GM13976 (cell line): ENCODE measurements around the gene SEBOX.

Experiments
- DNase-seq: peaks from one replicate; pipeline ENCODE4 v3.0.0; 2012; ENCODE audit warnings: low spot score
- CTCF ChIP-seq: IDR thresholded peaks from 2 replicates; pipeline ENCODE4 v1.5.1; 2012; ENCODE audit warnings: borderline replicate concordance, mild to moderate bottlenecking; ENCODE audit not compliant: insufficient read depth; ENCODE audit errors: extremely low read depth, missing control alignments, control extremely low read depth
- in situ Hi-C: fragments of 300-500 bp; cut with MboI; formaldehyde crosslinking; loops from one replicate; pipeline ENCODE4 v1.12.0; 2022; ENCODE audit warnings: low sequenced_read_pairs, mixed read lengths, inconsistent platforms; ENCODE audit not compliant: unreplicated experiment

SEBOX gene

GRCh38 chr17:28364665-28365363 lies at the start of gene SEBOX:
Gene SEBOX (minus strand): TSS chr17:28365199. CDS start chr17:28365151, 48 bp downstream.
- no peak for TF ChIP-seq CTCF
- no peak for DNase-seq
- in situ Hi-C loops = no loop called here

- DNase-seq = no peak
- in situ Hi-C loops = no loop called here
- no peak for TF ChIP-seq CTCF
Measured at GRCh38 chr17:28413804-28414203, 48.8 kb upstream of the SEBOX start.

DNA sequence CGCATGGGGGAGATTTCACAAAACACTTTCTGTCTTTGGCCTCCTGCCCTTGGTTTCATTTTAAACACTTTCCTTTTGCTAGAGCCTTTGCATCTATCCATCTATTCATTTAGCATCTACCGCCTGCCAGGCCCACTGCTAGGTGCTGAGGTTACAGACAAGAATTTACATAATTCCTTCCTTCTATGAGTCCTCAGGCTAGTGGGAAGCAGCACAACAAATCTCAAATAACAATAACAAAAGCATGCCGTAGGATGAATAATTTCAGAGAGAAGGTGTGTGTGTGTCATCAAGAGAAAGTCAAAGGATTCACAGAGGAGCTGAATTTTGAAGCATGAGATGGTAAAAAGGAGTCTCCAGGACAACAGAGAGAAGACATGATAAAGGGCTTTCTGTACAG lies 47.1 kb upstream of the SEBOX start:
- TF ChIP-seq CTCF = no peak
- in situ Hi-C loops = no loop called here
- DNase-seq = no peak

DNA sequence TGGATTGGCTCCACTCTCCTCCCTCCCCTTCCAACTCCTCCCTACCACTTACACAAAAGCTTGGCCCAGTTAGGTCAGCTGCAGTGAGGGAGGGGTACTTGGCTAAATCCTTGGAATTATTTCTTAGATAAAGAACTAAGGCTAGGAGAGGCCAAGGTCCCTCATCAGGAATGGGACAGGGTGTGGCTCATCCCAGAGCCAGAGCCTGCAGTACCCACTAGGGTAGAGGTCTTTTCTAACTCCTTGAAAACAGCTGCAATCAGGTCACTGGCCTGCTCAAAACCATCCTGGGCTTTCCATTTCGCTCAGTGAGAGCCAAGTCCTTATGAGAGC lies 42.9 kb upstream of the SEBOX start:
- in situ Hi-C loops = no loop called here
- TF ChIP-seq CTCF = no peak
- no peak for DNase-seq

GRCh38 chr17:28407130-28407973 lies 42.4 kb upstream of the SEBOX start:
- no peak for TF ChIP-seq CTCF
- no peak for DNase-seq
- in situ Hi-C loops = no loop called here

GRCh38 chr17:28406473-28406814 lies 41.4 kb upstream of the SEBOX start:
- in situ Hi-C loops = no loop called here
- no peak for TF ChIP-seq CTCF
- no peak for DNase-seq
